Endothelial cell of umbilical vein (primary cell): ENCODE results near the gene UEVLD. TPM values are rescaled to one million over a fixed set of nuclear protein-coding genes. Genes with fewer than 3 reads are reported as not detected.

ENCODE experiments used
- BruUV-seq: library from RNA; stranded (reverse); fragments of 400-500 nt; replicated peaks from 2 replicates; lab custom pipeline; 2021; lab: Mats Ljungman, UMichigan
- CTCF ChIA-PET: fragments of 300-600, 350-600 bp; sonication (Branson Sonifier 250); formaldehyde crosslinking; loops from one replicate; lab custom pipeline; 2021; ENCODE audit warnings: antibody characterized with exemption, inconsistent platforms; lab: Charles Lee
- POLR2A ChIA-PET: fragments of 300-600, 350-600 bp; sonication (Branson Sonifier 250); formaldehyde crosslinking; loops from one replicate; lab custom pipeline; 2021; ENCODE audit warnings: antibody characterized with exemption, inconsistent platforms; lab: Charles Lee
- DNase-seq: peaks from one replicate; pipeline ENCODE4 v3.0.0-alpha.2; 2011; ENCODE audit warnings: low read depth, low spot score
- FAIRE-seq: peaks from 2 replicates; lab custom pipeline; 2011; peaks lifted over from hg19 to GRCh38; lab: Jason Lieb, UNC
- H2AFZ ChIP-seq: 2 replicates; pipeline ENCODE4 v1.6.0; 2012; ENCODE audit warnings: low read depth, low read length, control low read depth, inconsistent platforms
- H3K27ac ChIP-seq: 2 replicates; pipeline ENCODE4 v1.5.1; 2011; ENCODE audit warnings: low read depth, mild to moderate bottlenecking, control low read depth, low read length, moderate library complexity; ENCODE audit not compliant: insufficient read depth
- H3K27me3 ChIP-seq, 2 experiments: 2 replicates each; pipeline versions ENCODE4 v1.6.0 to v1.6.1; 2011; ENCODE audit warnings: low read length in 2 of 2, mixed read lengths in 1 of 2; ENCODE audit not compliant: control insufficient read depth in 2 of 2, insufficient read depth in 2 of 2
- H3K36me3 ChIP-seq, 2 experiments: 2 replicates in 1 of 2; 3 replicates in 1 of 2; pipeline ENCODE4 v1.5.1; 2011; ENCODE audit warnings: low read length in 2 of 2, mild to moderate bottlenecking in 1 of 2, moderate library complexity in 1 of 2; ENCODE audit not compliant: control insufficient read depth in 2 of 2, insufficient read depth in 2 of 2; ENCODE audit errors: extremely low read depth in 1 of 2
- H3K4me1 ChIP-seq: 3 replicates; pipeline ENCODE4 v1.5.1; 2011; ENCODE audit warnings: mild to moderate bottlenecking, low read length; ENCODE audit not compliant: control insufficient read depth, insufficient read depth; ENCODE audit errors: extremely low read depth
- H3K4me2 ChIP-seq: 2 replicates; pipeline ENCODE4 v1.6.1; 2011; ENCODE audit warnings: low read length, control low read depth, mixed read lengths; ENCODE audit not compliant: insufficient read depth
- H3K4me3 ChIP-seq, 3 experiments: fragments of 200-600 bp in 1 of 3; sonication (generic), shearing (Covaris generic) in 1 of 3; replicated peaks in 1 of 3; 2 replicates each; pipeline ENCODE4 v1.5.1; 2011 to 2016; ENCODE audit warnings: control low read depth in 3 of 3, low read length in 3 of 3, mild to moderate bottlenecking in 2 of 3, inconsistent platforms in 1 of 3, low read depth in 1 of 3, moderate library complexity in 1 of 3; ENCODE audit not compliant: insufficient read depth in 1 of 3
- H3K79me2 ChIP-seq: 2 replicates; pipeline ENCODE4 v1.6.0; 2012; ENCODE audit warnings: low read length, inconsistent platforms; ENCODE audit not compliant: control insufficient read depth, insufficient read depth
- H3K9ac ChIP-seq: replicated peaks from 2 replicates; pipeline ENCODE3; 2011; ENCODE audit warnings: low read length, control low read depth; ENCODE audit not compliant: insufficient read depth; ENCODE audit errors: extremely low read depth
- H3K9me1 ChIP-seq: replicated peaks from 3 replicates; pipeline ENCODE4 v1.6.0; 2011; ENCODE audit warnings: mild to moderate bottlenecking, low read length; ENCODE audit not compliant: control insufficient read depth, insufficient read depth; ENCODE audit errors: extremely low read depth
- H3K9me3 ChIP-seq: replicated peaks from 2 replicates; pipeline ENCODE4 v1.5.1; 2012; ENCODE audit warnings: low read length, inconsistent platforms; ENCODE audit not compliant: control insufficient read depth, insufficient read depth
- H4K20me1 ChIP-seq: replicated peaks from 2 replicates; pipeline ENCODE3; 2011; ENCODE audit warnings: mild to moderate bottlenecking, low read length; ENCODE audit not compliant: control insufficient read depth, insufficient read depth; ENCODE audit errors: extremely low read depth
- EZH2 ChIP-seq: IDR thresholded peaks from 2 replicates; pipeline ENCODE4 v1.6.1; 2012; ENCODE audit warnings: borderline replicate concordance, low read depth, mild to moderate bottlenecking, moderate library complexity, low read length, inconsistent platforms; ENCODE audit not compliant: severe bottlenecking
- FOS ChIP-seq: IDR thresholded peaks from 2 replicates; pipeline ENCODE4 v1.6.1; 2011; ENCODE audit warnings: mild to moderate bottlenecking, low read length, moderate library complexity, borderline replicate concordance; ENCODE audit not compliant: insufficient read depth
- GATA2 ChIP-seq: IDR thresholded peaks from 2 replicates; pipeline ENCODE4 v1.7.0; 2011; ENCODE audit warnings: low read depth, mild to moderate bottlenecking, moderate library complexity, mixed read lengths, low read length; ENCODE audit not compliant: insufficient read length, insufficient read depth
- JUN ChIP-seq: IDR thresholded peaks from 2 replicates; pipeline ENCODE4 v1.6.1; 2011; ENCODE audit warnings: borderline replicate concordance, low read depth; ENCODE audit not compliant: insufficient read length, insufficient read depth
- MYC ChIP-seq: IDR thresholded peaks from one replicate; pipeline ENCODE4 v1.6.1; 2011; ENCODE audit warnings: mild to moderate bottlenecking, low read depth, low read length
- POLR2A ChIP-seq: IDR thresholded peaks from 2 replicates; pipeline ENCODE4 v1.6.1; 2012; ENCODE audit warnings: low read depth, mild to moderate bottlenecking, control low read depth, low read length
- POLR2AphosphoS5 ChIP-seq: IDR thresholded peaks from 2 replicates; pipeline ENCODE4 v1.6.1; 2012; ENCODE audit warnings: low read depth, mild to moderate bottlenecking, control low read depth, low read length, moderate library complexity; ENCODE audit not compliant: insufficient read depth
- dilution Hi-C: fragments of 300-500 bp; cut with MboI; formaldehyde crosslinking; loops from one replicate; pipeline ENCODE4 v1.15.0; 2019; ENCODE audit warnings: low sequenced_read_pairs; ENCODE audit not compliant: extremely low pct_ligation_motif_present
- intact Hi-C: fragments of 100-400 bp; cut with micrococcal nuclease; formaldehyde crosslinking; loops from one replicate; pipeline ENCODE4 v1.10.0; 2022
- polyA plus RNA-seq, 4 experiments: library from polyadenylated mRNA; depleted of rRNA in 3 of 4; stranded (reverse) in 3 of 4; unstranded in 1 of 4; fragments of >200 nt; gene quantifications; 2 replicates each; pipeline versions ENCODE4 v1.2.1 to v1.2.3, GENCODE V29; 2011 to 2012; ENCODE audit warnings: missing spikeins in 1 of 4
- total RNA-seq: library from RNA; stranded (reverse); gene quantifications from 2 replicates; pipeline ENCODE4 v1.2.3, GENCODE V29; 2021
- TF ChIP-seq, protein P1 (sequence below), 2 donors: IDR thresholded peaks; 1 replicate in 1 of 2; 2 replicates in 1 of 2; pipeline ENCODE4 v1.5.1; 2011; ENCODE audit warnings: low read length in 2 of 2, mild to moderate bottlenecking in 2 of 2, moderate library complexity in 2 of 2, control low read depth in 1 of 2, inconsistent platforms in 1 of 2, low read depth in 1 of 2; ENCODE audit not compliant: insufficient read depth in 1 of 2; ENCODE audit errors: extremely low read depth in 1 of 2
- TF ChIP-seq, protein P2 (sequence below): IDR thresholded peaks from 2 replicates; pipeline ENCODE4 v1.6.1; 2011; ENCODE audit not compliant: insufficient read depth, insufficient read length

The UEVLD gene
- total and polyA plus RNA-seq, 2 donors (not counting 3 experiments of a cell fraction or from before 2014, with no cell fraction given) = 9.2 to 19.1 TPM

DNA sequence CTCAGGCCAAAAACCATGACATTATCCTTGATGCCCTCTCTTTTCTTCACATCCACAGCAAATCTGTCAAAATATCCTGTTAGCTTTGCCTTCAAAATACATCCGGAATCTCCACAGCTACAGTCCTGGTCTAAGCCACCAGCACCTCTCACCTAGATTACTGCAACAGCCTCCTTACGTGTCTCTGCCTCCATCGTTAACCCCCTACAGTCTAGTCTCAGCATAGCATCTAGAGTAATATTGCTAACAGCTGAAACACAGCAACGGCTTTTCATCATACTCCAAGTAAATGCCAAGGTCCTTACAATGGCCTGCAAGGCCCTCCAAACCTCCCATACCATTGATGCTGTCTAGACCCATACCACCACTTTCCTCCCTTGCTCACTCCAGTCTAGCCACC is 66.1 kb downstream of the UEVLD start:
- FAIRE-seq (no peak), DNase-seq (no peak)
- TF ChIP-seq JUN = no peak
- TF ChIP-seq, protein P1, sequence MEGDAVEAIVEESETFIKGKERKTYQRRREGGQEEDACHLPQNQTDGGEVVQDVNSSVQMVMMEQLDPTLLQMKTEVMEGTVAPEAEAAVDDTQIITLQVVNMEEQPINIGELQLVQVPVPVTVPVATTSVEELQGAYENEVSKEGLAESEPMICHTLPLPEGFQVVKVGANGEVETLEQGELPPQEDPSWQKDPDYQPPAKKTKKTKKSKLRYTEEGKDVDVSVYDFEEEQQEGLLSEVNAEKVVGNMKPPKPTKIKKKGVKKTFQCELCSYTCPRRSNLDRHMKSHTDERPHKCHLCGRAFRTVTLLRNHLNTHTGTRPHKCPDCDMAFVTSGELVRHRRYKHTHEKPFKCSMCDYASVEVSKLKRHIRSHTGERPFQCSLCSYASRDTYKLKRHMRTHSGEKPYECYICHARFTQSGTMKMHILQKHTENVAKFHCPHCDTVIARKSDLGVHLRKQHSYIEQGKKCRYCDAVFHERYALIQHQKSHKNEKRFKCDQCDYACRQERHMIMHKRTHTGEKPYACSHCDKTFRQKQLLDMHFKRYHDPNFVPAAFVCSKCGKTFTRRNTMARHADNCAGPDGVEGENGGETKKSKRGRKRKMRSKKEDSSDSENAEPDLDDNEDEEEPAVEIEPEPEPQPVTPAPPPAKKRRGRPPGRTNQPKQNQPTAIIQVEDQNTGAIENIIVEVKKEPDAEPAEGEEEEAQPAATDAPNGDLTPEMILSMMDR (IDR thresholded peaks at IDR 0.05; ENCODE audit: extremely low read depth in 1 of 2, insufficient read depth in 1 of 2, low read depth in 1 of 2, low read length in 2 of 2) = no peak
- TF ChIP-seq GATA2 = no peak
- no peak for TF ChIP-seq MYC
- dilution Hi-C loops = no loop called here
- peaks cover 9% of the 10 kb centered on the region for H3K4me1 ChIP-seq
- no TSS peak for BruUV-seq
- no peak overlapping the region for H3K27ac ChIP-seq
- H3K4me2 ChIP-seq = no peak overlapping the region
- ChIA-PET CTCF (interaction anchor here (0.8 to 1.7 kb wide), 2 partner anchors 242 to 278 kb away, joined by 3 to 4 read pairs; no protein-coding TSS in a partner anchor), POLR2A (no interaction called here)
- no peak overlapping the region for H2AFZ ChIP-seq
- H3K9me3 ChIP-seq = no peaks in the 10 kb centered on the region
- H3K36me3 ChIP-seq = no peaks in the 10 kb centered on the region
- no peak overlapping the region for H3K4me3 ChIP-seq
- intact Hi-C loops = loop anchor here (10.0 kb wide), 1 partner anchor 278 kb away; the partner anchor contains the start of gene SAA2
- no peak overlapping the region for H3K9ac ChIP-seq
- no peaks in the 10 kb centered on the region for H3K9me1 ChIP-seq
- no peaks in the 10 kb centered on the region for H3K27me3 ChIP-seq
- H4K20me1 ChIP-seq = no peaks in the 10 kb centered on the region
- H3K79me2 ChIP-seq = peaks cover 27% of the 10 kb centered on the region

DNA sequence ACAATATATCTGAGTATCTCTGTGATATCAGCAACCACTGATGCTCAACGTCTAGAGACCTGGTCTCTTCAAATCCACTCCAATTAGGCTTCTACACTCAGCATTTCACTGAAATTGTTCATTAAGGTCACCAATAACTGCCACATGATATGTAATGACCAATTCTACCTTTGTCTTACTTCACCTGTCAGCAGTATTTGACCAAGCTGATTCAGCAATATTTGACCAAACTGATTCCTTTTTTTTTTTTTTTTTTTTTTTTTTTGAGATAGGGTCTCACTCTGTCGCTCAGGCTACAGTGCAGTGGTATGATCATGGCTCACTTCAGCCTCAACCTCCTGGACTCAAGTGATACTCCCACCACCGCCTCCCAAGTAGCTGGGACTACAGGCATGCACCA is 67.4 kb downstream of the UEVLD start:
- Histone ChIP-seq H3K9me1 (no peaks in the 10 kb centered on the region), H3K4me2 (no peak overlapping the region), H3K27ac (no peak overlapping the region), H3K4me1 (peaks cover 6% of the 10 kb centered on the region), H3K79me2 (peaks cover 26% of the 10 kb centered on the region), H3K36me3 (no peaks in the 10 kb centered on the region), H3K4me3 (no peak overlapping the region), H3K9me3 (no peaks in the 10 kb centered on the region), H3K27me3 (no peaks in the 10 kb centered on the region), H2AFZ (no peak overlapping the region), H3K9ac (no peak overlapping the region), H4K20me1 (no peaks in the 10 kb centered on the region)
- ChIA-PET CTCF (interaction anchor here (1.7 kb wide), 1 partner anchor 277 kb away, joined by 4 read pairs; no protein-coding TSS in a partner anchor), POLR2A (no interaction called here)
- dilution Hi-C loops = no loop called here
- BruUV-seq = no TSS peak
- intact Hi-C loops = loop anchor here (10.0 kb wide), 1 partner anchor 276 kb away; the partner anchor contains the start of gene SAA2
- FAIRE-seq (no peak), DNase-seq (no peak)
- TF ChIP-seq MYC (no peak), POLR2A (no peak), POLR2AphosphoS5 (no peak), EZH2 (no peak), GATA2 (no peak), JUN (no peak), FOS (no peak)
- TF ChIP-seq, protein P1 (IDR thresholded peaks at IDR 0.05; ENCODE audit: extremely low read depth in 1 of 2, insufficient read depth in 1 of 2, low read depth in 1 of 2, low read length in 2 of 2) = no peak
- TF ChIP-seq, protein P2, sequence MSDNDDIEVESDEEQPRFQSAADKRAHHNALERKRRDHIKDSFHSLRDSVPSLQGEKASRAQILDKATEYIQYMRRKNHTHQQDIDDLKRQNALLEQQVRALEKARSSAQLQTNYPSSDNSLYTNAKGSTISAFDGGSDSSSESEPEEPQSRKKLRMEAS = no peak
